Left cardiac atrium (tissue), 4 donors: ENCODE results near the gene CACNA1I. TPM values are rescaled to one million over a fixed set of nuclear protein-coding genes. Genes with fewer than 3 reads are reported as not detected.

ENCODE experiments used
- ATAC-seq, 2 donors: fragments of 200-7000 bp; cut with Tn5 transposase; one replicate each; pipeline ENCODE4 v1.9.1; 2020; ENCODE audit warnings: mild to moderate bottlenecking in 2 of 2, moderate library complexity in 2 of 2
- DNase-seq: peaks from one replicate; pipeline ENCODE4 v3.0.0-alpha.2; 2020
- intact Hi-C, 2 donors: fragments of 100-400 bp; cut with DNase I; formaldehyde crosslinking; loops; one replicate each; pipeline versions ENCODE4 v1.14.1 to v1.15.1; 2022 to 2023
- total RNA-seq, 2 donors: library from RNA; stranded (reverse); fragmentation: NEBNext Ultra II Directional; extraction: Animal tissue kit (Norgen Biotek cat#: 25700); gene quantifications; one replicate each; pipeline ENCODE4 v1.2.1, GENCODE V29; 2021
- donor health status: DM: no; HTN: yes; CAD: no.
- donor health status: DM: no; HTN: yes; CAD: no; lungs with severe emphysema.
- donor health status: DM: yes; HTN: yes; CAD: no.
- donor health status: Dilated cardiomyopathy.

CACNA1I gene
- total RNA-seq, 2 donors from 2014 or later: 0.03 to 0.06 TPM

DNA sequence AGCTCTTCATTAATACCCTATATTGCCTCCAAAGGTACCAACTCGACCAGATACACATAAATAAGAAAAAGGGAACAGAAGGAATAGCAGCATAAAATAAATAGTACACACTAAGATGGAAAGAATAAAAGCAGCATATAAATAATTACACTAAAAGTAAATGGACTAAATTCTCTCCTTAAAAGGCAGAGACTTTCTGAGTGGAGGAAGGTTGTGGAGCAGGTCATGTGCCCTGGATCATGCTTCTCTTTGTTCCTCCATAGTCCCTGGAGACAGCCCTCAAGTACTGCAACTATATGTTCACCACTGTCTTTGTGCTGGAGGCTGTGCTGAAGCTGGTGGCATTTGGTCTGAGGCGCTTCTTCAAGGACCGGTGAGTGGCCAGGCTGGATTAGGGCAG, 101.4 kb downstream of the CACNA1I start:
- DNase-seq (no peak), ATAC-seq (no peak)
- intact Hi-C loops: no loop called here

DNA sequence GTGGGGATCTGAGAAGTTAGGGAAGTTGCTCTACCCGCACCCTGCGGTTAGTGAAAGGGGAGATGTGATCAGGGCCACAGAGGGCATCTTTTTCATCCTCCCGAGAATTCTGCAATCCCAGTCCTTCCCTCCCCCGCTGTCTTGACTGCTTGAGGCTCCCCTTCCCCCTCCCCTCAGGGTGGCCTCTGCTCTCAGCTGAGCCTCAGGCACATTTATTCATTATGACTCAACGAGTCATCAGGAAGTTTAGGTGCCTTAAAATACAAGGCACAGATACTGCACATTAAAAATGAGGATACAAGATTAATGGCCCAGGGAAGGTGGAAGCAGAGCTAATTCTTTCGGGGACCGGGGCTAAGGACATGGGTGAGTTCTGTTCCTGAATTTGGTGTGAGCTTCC, 104.0 kb downstream of the CACNA1I start:
- ATAC-seq (no peak), DNase-seq (no peak)
- intact Hi-C loops: no loop called here

DNA sequence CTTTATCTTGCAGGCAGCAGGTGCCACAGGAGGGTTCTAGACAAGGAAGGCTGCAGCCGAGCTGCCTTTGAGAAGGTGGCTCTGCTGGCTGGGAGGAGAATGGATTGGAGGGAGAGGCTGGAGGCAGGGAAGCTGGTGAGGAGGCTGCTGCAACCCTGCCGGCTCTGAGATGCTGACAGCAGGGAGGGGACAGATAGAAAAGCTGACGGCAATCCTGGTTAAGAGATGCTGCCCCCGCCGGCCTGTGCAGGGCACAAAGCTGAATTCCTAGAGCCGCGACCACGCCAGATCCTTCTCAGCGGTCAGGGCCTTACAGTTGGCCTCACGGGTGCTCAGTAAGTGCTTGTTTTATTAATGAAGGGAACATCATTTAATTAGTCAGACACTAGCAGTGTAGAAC, 105.4 kb downstream of the CACNA1I start:
- ATAC-seq (no peak), DNase-seq (no peak)
- intact Hi-C loops: no loop called here

DNA sequence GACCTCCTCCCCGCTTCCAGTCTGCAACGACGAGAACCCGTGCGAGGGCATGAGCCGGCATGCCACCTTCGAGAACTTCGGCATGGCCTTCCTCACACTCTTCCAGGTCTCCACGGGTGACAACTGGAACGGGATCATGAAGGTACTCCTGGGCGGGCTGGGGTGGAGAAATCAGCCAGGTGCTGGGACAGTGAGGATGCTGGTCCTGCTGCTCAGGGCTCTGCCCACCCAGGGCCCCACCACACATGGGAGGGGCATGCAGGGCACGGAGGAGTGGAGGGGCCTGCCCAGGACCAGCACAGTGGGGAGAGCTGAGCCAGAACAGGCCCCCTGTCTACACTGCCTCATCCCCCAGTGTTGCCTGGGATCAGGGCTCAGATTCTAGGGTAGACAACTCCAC, 107.4 kb downstream of the CACNA1I start:
- DNase-seq: no peak
- intact Hi-C loops: no loop called here
- ATAC-seq: no peak

DNA sequence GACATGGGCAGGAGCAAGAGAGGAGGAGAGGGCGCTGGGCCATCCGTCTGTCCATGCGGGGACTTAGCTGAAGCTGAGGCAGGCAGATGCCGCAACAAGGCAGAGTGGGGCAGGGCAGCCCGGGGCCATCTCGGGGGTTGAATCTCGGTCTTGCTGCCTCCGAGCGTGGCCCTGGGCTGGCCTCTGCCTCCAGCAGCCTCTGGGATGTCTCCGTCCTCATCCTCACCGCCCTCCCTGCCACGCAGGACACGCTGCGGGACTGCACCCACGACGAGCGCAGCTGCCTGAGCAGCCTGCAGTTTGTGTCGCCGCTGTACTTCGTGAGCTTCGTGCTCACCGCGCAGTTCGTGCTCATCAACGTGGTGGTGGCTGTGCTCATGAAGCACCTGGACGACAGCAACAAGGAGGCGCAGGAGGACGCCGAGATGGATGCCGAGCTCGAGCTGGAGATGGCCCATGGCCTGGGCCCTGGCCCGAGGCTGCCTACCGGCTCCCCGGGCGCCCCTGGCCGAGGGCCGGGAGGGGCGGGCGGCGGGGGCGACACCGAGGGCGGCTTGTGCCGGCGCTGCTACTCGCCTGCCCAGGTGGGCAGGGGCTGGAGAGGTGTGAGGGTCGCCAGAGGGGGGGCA, 108.4 kb downstream of the CACNA1I start:
- DNase-seq: no peak
- intact Hi-C loops: no loop called here
- no peak for ATAC-seq

DNA sequence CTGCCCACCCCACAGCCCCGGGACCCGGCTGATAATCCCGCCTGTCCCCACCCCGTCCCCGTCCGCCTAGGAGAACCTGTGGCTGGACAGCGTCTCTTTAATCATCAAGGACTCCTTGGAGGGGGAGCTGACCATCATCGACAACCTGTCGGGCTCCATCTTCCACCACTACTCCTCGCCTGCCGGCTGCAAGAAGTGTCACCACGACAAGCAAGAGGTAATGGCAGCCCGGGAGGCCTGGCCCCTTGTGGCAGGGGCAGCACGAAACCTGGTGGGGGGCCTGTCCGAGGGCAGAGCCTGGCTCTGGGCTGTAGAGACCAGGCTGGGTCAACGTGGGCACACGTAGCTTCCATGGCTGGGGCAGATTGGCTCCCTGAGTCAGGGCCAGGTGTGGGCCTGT, 109.1 kb downstream of the CACNA1I start:
- intact Hi-C loops: no loop called here
- ATAC-seq (no peak), DNase-seq (no peak)

DNA sequence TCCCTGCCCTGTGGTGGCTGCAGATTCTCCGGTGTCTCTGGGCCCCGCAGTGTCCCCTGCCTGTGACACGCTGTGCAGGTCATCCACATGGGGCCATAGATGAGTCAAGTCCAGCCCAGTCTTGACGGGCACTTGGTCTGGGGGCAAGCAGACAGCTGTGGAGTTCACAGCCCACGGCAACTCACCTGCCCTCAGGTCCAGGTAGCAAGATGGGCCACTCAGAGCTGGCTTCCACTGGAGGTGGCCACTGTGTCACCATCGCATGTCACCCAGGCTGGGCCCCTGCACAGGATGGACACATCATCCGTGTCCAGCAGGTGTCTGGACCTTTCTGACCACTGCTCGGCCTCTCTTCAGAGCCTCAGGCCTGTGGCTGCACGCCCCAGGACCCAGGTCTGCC, 109.9 kb downstream of the CACNA1I start:
- ATAC-seq (no peak), DNase-seq (no peak)
- intact Hi-C loops: no loop called here

DNA sequence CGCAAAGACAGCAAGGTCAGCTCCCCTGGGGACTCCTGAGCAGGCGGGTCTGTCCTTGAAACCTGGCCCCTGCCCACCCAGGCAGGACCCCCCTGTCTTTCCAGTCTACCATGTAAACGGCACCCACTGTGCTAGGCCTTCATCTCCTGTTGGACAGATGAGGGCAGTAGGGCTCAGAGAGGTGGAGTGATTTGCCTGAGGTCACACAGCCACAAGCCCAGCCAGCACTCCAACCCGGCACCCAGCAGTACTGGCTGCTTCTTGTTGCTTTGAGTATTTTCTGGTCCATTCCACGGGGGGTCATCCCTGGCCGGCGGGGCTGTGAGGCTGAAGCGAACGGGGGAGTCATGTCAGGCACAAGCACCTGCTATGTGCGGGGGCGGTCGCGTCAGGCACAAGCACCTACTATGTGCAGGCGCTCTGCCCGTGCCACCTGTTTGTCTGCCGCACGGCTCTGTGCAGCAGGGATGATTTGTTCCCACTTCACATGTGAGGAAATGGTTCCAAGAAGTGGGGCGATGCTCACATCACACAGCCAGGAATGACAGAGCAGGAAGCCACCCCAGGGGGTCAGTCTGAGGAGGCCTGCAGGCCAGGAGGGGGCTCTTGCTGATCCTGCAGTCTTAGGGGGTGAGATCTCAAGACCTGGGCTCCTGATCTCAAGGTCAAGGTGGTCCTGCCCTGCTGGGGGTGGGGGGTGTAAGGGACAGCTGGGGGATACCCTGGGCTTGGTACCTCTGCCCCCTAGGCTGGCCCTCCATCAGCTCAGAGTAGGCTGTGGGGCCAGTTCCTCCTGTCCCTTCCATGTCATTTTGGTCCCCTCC, 110.7 kb downstream of the CACNA1I start:
- intact Hi-C loops: no loop called here
- ATAC-seq: no peak
- no peak for DNase-seq

DNA sequence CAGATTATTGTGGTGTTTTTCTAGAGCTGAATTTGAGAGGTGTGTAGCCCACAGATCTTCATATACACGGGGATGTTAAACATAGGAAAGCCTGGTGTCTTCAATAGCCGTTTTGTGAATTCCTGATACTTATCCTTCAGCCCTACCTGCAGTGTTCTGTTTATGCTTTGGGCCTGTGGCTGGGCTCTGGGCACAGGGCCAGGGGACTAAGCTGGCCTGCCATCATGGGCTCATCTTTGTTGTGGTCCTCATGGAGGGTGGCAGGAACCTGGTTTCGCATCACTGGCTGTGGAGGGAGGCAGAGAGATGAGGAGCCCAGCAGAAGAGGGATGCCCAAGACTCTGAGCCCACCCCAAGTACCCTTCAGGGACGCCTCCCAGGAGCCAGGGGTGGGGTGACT, 112.4 kb downstream of the CACNA1I start:
- intact Hi-C loops: no loop called here
- no peak for ATAC-seq

DNA sequence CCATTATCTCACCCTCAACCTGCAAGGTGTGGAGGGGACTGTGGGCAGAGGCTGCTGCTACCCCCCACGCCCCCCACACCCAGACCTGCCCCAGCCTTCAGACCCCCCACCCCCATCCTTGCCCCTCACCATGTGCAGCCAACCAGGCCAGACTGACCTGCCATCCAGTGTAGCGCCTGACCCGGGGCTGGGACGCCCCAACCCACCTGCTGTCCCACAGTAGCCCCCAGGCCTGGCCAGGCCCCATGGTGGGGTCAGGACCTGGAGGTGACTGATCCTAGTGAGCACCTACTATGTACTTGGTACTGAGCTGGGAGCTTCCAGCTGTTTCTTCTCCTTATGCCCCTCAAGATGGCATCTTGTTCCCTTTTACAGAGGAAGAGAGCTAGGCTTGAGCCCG, 113.1 kb downstream of the CACNA1I start:
- ATAC-seq: no peak

More for the DNA sequence above, 112.4 kb downstream of the CACNA1I start:
- no peak for DNase-seq

DNA sequence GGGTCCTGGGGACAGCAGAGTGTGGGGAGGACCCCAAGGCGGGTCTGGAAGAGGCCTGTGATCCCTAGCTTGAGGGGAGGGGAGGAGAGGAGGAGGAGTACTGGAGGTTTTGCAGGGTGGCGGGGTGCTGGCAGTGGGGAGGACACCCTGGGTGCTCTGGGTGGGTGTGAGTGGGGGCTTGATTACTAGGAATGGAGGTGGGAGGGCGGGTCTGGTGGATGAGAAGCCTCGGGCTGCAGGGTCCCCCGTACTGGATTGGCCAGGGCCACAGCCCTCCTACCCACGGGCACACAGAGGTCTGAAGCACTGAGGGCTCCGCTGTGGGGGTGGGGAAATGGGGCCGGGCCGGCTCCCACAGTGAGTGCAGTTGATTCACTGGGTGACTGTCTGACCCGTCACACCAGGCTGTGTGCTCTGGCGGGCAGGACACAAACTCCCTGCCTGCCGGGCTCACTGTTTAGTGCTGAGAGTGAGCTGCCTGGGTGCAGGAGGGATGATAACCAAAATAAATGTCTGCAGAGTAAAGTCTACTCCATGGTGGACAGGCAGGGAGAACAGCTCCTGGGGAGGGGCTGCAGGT, 114.2 kb downstream of the CACNA1I start:
- DNase-seq: no peak
- ATAC-seq: no peak
- intact Hi-C loops: no loop called here

More for the DNA sequence above, 113.1 kb downstream of the CACNA1I start:
- intact Hi-C loops: no loop called here
- no peak for DNase-seq

DNA sequence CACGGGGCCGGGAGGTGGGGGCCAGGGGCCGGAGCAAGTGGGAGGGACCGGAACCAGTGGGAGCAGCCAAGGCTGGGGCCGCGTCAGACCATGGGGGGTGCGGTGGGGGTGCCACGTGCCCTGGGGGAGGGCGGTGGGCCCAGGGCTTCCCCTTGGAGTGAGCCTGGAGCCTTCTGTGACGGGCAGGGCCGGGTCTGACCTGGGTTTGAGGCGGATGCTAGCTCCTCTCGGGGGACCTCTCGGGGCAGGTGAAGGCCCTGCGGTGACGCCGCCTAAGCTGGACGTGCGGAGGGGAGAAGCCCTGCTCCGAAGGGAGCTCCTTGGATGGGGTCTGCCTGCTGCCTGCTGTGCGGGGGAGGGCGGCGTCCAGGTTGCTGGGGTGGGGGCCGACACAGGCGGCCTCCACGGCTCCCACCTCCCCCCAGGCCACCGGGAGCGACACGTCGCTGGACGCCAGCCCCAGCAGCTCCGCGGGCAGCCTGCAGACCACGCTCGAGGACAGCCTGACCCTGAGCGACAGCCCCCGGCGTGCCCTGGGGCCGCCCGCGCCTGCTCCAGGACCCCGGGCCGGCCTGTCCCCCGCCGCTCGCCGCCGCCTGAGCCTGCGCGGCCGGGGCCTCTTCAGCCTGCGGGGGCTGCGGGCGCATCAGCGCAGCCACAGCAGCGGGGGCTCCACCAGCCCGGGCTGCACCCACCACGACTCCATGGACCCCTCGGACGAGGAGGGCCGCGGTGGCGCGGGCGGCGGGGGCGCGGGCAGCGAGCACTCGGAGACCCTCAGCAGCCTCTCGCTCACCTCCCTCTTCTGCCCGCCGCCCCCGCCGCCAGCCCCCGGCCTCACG, 115.0 kb downstream of the CACNA1I start:
- ATAC-seq (no peak), DNase-seq (no peak)
- intact Hi-C loops: no loop called here

DNA sequence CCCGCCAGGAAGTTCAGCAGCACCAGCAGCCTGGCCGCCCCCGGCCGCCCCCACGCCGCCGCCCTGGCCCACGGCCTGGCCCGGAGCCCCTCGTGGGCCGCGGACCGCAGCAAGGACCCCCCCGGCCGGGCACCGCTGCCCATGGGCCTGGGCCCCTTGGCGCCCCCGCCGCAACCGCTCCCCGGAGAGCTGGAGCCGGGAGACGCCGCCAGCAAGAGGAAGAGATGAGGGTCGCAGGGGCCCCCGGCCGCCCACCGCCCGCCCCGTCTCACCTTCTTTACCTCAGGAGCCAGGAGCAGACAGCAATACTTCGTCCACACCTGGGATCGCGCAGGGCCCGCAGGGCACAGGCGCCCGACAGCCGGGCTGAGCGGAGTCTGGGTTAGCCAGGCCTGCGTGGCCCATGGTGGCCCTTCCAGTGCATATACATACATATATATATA, 115.6 kb downstream of the CACNA1I start:
- DNase-seq: no peak
- ATAC-seq: no peak
- intact Hi-C loops: no loop called here

DNA sequence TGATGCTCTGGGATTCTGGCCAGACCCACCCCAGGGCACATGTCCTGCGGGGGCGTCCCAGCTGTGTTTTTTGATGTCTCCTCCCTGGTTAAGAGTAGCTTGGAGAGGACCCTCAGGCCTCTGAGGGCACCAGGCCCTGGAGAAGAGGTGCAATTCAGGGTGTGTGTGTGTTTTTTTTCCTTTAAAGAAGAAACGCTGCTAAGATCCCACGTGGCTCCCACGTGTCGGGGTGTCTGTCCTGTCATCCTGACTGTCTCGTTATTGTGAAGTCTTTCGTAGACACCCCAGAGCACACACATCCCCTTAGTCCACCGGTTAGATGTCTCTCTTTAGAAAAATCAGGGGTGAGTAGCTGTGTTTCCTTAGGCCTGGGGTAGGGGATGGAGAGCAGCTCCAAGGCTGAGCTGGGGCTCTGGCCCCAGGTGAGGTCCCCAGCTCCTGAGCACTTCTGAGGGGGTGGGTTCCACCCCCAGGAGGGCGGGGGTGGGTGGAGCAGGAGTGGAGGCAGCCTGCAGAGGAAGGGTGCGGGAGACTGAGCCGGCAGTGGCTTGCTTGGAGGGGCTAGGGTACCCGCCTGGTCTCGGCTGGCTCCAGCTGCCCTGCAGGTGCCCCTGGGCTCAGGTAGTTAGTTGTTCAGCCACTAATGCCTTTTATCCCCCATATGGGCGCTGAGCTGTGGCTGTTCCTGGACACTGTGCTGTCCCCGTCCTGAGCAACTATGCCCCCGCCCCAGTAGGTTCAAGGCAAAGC, 116.4 kb downstream of the CACNA1I start:
- DNase-seq (no peak), ATAC-seq (no peak)
- intact Hi-C loops: no loop called here

DNA sequence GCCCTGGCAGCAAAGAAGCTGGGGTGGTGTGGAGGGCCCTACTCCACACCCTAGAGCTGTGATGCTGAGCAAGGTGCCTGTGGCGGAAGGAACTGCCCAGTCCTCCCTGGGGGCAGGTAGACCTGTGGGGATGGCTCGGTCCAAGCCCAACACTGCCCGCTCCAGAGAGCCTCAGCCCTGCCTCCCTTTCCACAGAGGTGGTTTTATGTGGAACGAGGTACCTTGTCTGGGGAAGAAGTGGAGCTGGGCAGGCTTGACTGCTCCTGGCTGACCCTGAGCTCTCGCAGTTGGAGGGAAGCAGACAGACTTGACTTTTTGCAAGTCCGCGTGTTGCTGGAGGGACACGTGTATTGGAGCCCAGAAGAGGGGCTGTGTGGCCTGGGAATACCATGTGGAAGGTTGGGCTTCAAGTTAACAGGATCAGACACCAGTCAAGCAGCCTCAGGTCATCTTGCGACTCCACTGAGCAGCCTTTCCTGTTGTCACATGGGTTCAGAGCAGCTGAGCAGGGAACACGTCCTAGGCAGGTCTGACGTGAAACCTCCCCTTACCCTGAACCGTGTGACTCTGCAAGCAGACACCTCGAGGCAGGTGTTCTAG, 117.7 kb downstream of the CACNA1I start:
- no peak for DNase-seq
- ATAC-seq: no peak
- intact Hi-C loops: no loop called here

DNA sequence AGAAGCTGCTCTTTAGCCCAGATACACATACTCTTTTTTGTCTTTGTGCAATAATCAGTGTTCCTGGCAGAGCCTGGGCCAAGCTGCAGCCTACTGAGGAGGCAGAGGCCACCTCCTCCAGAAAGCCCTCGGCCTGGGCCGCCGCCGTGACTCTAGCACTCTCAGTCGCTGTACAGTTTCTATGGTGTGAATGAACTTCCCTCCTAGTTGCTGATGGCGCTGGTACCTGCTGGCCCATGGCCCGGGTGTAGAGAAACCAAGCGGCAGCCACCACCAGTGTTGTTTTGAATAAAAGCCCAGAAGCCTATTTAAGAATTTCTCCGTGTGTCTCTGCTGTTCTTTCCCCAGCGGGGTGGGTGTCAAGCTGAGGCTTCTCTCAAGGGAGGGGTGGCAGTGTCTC, 118.9 kb downstream of the CACNA1I start:
- intact Hi-C loops: no loop called here
- no peak for DNase-seq
- ATAC-seq: no peak

DNA sequence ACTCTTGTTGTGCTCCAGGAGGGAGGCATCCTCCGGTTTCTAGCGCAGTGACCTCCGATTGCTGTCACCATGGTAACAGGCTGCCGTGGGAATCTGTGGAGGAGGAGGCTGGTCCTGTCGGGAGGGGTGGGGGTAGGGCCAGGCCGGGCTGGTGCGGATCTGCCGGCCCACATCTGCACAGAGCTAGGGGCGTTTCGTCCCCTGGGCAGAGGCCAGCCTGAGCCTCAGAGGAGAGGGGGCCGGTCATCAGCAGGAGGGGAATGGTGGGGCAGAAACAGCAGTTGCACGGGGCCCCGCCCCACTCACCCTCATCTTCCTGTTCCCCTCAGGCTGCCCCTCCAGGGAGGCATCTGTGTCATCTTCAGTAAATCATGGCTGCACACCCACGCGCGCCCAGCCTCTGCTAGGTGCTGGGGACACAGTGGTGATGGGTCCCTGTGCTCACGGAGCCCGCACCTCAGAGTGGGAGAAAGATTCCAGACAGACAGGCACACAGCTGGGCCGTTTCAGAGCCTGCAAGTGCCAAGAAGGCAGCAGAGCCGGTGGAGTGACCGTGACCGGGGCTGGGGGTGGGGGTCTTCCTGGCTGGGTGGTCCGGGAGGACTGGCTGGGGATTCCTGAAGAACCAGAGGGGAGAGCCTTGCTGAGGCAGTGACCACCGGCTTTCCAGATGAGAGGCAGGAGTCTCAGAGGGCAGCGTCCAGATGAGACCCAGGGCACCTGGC, 120.5 kb downstream of the CACNA1I start:
- intact Hi-C loops: no loop called here
- no peak for DNase-seq
- ATAC-seq: no peak

DNA sequence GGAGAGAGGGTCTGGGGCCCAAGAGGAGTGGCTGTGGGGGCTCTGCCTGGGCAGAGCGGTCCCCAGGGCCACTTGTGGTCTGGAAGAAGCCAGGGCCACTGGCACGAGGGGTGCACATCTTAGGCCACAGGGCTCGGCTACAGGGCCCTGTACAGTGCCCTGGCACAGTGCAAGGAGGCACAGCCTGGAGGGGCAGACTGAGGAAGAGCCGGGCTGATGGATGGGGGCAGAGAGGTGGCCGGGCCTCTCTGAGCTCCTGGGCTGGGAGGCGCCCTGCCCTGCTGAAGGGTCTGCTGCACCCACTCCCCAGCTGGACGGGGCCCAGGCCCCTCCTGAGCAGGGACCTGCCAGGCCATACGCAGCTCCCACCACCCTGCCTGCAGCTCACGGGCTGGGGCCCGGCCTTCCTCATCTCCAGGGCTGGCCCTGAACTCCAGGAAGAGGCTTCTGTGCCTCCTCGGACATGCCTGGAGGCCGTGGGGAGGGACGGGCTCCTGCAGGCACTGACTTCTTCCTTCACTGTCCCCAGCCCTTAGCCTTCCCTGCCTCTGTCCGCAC, 123.5 kb downstream of the CACNA1I start:
- DNase-seq: no peak
- ATAC-seq: peak in 1 of 2 donors; percentile 19
- intact Hi-C loops: no loop called here
